ENCODE data around the gene GARNL3. TPM values are rescaled to one million over a fixed set of nuclear protein-coding genes. Genes with fewer than 3 reads are reported as not detected.

GARNL3 gene
- total RNA-seq, 5 donors from 2014 or later (not counting 1 experiment from before 2014, with no cell fraction given): 3.3 to 5.7 (median 3.6) TPM

DNA sequence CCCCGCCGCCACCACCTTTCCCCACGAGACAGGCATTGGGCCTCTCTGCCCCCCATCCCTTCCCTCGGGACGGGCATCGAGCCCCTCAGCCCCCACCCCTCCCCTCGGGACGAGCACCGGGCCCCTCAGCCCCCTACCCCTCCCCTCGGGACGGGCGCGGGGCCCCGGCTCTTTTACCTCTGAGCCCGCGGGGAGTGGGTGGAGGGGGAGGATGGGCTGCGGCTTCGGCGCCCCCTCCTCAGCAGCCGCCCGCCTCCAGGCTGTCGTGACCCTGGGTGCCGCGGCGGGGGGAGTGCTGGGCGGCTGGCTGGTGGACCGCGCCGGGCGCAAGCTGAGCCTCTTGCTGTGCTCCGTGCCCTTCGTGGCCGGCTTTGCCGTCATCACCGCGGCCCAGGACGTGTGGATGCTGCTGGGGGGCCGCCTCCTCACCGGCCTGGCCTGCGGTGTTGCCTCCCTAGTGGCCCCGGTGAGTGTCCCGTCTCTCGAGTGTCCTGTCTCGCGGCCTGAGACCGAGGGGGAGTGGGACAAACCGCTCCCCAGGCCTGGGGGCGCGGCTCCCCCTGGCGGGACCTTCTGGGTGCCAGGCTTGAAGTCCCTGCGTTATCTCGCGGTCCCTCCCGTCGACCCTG is 133.2 kb downstream of the GARNL3 start:
- Mint-ChIP-seq H3K4me1 (peaks cover 5 to 17% (median 17%) of the 10 kb centered on the region in 3 donors), H3K36me3 (no peaks in the 10 kb centered on the region), H3K27ac (no peak overlapping the region), H3K27me3 (peaks cover 59 to 78% of the 10 kb centered on the region in 2 donors), H3K9me3 (no peaks in the 10 kb centered on the region), H3K4me3 (peak overlapping the region; percentile 57 to 79 (median 76))
- CTCF ChIA-PET: interaction anchor here in 1 of 2 donors (1.0 kb wide), 1 partner anchor 183 kb away, joined by 3 read pairs; no protein-coding TSS in a partner anchor
- no peaks in the 10 kb centered on the region for H3K36me3 ChIP-seq (ENCODE audit: control insufficient read depth in 2 of 2, extremely low read depth in 1 of 2, insufficient read depth in 1 of 2, low read length in 1 of 2)
- H3K9me3 ChIP-seq: no peaks in the 10 kb centered on the region
- POLR2A ChIA-PET: interaction anchor here in 1 of 2 donors (0.7 to 1.3 kb wide), 2 partner anchors 53 to 171 kb away, joined by 4 to 6 read pairs; no protein-coding TSS in a partner anchor
- peak overlapping the region in 1 of 2 donors; percentile 43 for H3K4me3 ChIP-seq (ENCODE audit: control insufficient read depth in 1 of 2, extremely low read depth in 1 of 2, low read length in 1 of 2)
- peaks cover 11 to 79% of the 10 kb centered on the region in 2 experiments for H3K27me3 ChIP-seq (replicated peaks in 1 of 2; ENCODE audit: control insufficient read depth in 2 of 2, extremely low read depth in 1 of 2, insufficient read depth in 2 of 2, low read length in 1 of 2)
- WGBS (ENCODE audit: insufficient coverage): 4% methylated on average over 41 of the region's 55 CpGs
- no peak overlapping the region for H3K27ac ChIP-seq (ENCODE audit: low read length)
- peaks cover 2 to 26% of the 10 kb centered on the region in 2 experiments for H3K4me1 ChIP-seq (ENCODE audit: control insufficient read depth in 1 of 2, extremely low read depth in 1 of 2, insufficient read depth in 2 of 2, low read length in 2 of 2)
- DNase-seq (peak in 10 of 35 experiments; percentile 10 to 49 (median 32)), ATAC-seq (replicated peaks in 1 of 4) (no peak)

DNA sequence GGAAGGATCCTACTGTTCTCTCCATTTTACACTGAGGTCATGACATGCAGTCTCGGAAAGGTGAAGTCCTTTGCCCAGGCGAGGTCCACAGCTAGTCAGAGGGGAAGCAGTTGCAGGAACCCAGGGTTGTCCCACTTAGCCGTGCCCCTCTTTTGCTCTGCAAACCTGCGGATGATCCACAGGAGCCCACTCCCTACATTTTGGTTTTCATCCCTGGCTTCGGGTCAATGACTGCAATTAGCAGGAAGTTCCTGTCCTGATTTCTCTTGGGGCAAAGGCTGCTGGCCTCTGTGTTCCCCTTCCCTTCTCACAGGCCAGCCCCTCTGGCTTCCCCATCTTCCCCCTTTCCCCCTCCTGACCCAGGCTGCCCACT is 133.7 kb downstream of the GARNL3 start:
- Mint-ChIP-seq H3K36me3 (no peaks in the 10 kb centered on the region), H3K9me3 (no peaks in the 10 kb centered on the region), H3K27ac (no peak overlapping the region), H3K4me3 (peak overlapping the region; percentile 57 to 79 (median 76)), H3K27me3 (peaks cover 57 to 74% of the 10 kb centered on the region in 2 donors), H3K4me1 (peaks cover 5 to 17% (median 17%) of the 10 kb centered on the region in 3 donors)
- Histone ChIP-seq H3K27ac (ENCODE audit: low read length) (no peak overlapping the region), H3K9me3 (no peaks in the 10 kb centered on the region), H3K4me1 (ENCODE audit: control insufficient read depth in 1 of 2, extremely low read depth in 1 of 2, insufficient read depth in 2 of 2, low read length in 2 of 2) (peaks cover 2 to 26% of the 10 kb centered on the region in 2 experiments), H3K4me3 (ENCODE audit: control insufficient read depth in 1 of 2, extremely low read depth in 1 of 2, low read length in 1 of 2) (no peak overlapping the region), H3K36me3 (ENCODE audit: control insufficient read depth in 2 of 2, extremely low read depth in 1 of 2, insufficient read depth in 1 of 2, low read length in 1 of 2) (no peaks in the 10 kb centered on the region), H3K27me3 (replicated peaks in 1 of 2; ENCODE audit: control insufficient read depth in 2 of 2, extremely low read depth in 1 of 2, insufficient read depth in 2 of 2, low read length in 1 of 2) (peaks cover 11 to 77% of the 10 kb centered on the region in 2 experiments)
- DNase-seq (no peak), ATAC-seq (replicated peaks in 1 of 4) (no peak)
- ChIA-PET POLR2A (interaction anchor here in 1 of 2 donors (1.3 kb wide), 1 partner anchor 52 kb away, joined by 4 read pairs; no protein-coding TSS in a partner anchor), CTCF (no interaction called here)
- WGBS (ENCODE audit: insufficient coverage): 53% methylated on average over 5 of the region's 5 CpGs

DNA sequence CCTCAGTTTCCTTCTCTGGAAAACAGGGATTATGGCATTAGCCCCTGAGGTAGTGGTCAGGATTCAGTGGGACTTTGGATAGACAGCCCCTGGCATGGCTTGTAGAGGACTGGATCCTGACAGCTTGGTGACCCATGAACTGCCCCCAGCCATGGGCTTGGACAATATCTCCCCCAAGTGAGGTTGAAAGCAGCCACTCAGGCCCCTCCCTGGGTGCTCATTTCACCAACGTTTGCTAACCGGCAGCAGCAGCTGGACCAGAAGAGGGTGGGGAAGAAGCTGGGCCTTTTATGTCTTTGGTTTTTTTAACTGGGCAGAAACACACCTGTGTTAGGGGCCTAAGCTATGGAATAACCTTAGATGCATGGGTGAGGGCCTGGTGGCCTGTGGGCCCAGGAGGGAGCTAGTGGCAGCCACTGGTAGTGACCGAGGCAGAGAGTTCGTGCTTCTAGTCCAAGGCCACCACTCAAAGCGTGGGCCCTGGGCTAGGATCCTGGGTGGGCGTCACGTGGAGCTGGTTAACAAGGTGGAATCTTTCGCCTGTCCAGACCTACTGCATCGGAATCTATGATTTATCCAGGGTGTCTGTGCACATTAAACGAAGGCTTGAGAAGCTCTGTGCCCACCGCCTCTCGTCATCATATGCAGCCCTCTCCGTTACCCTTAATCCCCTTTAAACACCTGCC is 134.3 kb downstream of the GARNL3 start:
- POLR2A ChIA-PET: interaction anchor here in 1 of 2 donors (1.3 kb wide), 1 partner anchor 51 kb away, joined by 4 read pairs; no protein-coding TSS in a partner anchor
- H3K36me3 Mint-ChIP-seq: no peaks in the 10 kb centered on the region

DNA sequence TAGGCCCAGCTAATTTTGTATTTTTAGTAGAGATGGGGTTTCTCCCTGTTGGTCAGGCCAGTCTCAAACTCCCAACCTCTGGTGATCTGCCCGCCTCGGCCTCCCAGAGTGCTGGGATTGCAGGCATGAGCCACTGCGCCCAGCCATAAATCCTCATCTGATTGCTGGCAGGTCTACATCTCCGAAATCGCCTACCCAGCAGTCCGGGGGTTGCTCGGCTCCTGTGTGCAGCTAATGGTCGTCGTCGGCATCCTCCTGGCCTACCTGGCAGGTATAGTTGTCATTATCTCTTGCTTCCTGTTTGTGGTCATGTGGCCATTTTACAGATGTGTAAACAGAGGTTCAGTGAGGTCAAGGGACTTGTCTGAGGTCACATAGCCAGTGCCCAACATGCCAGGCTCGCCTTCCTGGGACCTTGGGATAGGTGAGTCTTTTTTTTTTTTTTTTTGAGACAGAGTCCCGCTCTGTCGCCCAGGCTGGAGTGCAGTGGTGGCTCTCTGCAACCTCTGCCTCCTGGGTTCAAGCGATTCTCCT is 135.2 kb downstream of the GARNL3 start:
- Mint-ChIP-seq H3K9me3 (no peaks in the 10 kb centered on the region), H3K4me1 (peaks cover 5 to 17% (median 17%) of the 10 kb centered on the region in 3 donors), H3K27ac (no peak overlapping the region), H3K27me3 (peaks cover 48 to 60% of the 10 kb centered on the region in 2 donors), H3K36me3 (no peaks in the 10 kb centered on the region), H3K4me3 (no peak overlapping the region)
- Histone ChIP-seq H3K36me3 (ENCODE audit: control insufficient read depth in 2 of 2, extremely low read depth in 1 of 2, insufficient read depth in 1 of 2, low read length in 1 of 2) (no peaks in the 10 kb centered on the region), H3K27me3 (replicated peaks in 1 of 2; ENCODE audit: control insufficient read depth in 2 of 2, extremely low read depth in 1 of 2, insufficient read depth in 2 of 2, low read length in 1 of 2) (peaks cover 11 to 90% of the 10 kb centered on the region in 2 experiments), H3K9me3 (no peaks in the 10 kb centered on the region), H3K4me3 (ENCODE audit: control insufficient read depth in 1 of 2, extremely low read depth in 1 of 2, low read length in 1 of 2) (no peak overlapping the region), H3K4me1 (ENCODE audit: control insufficient read depth in 1 of 2, extremely low read depth in 1 of 2, insufficient read depth in 2 of 2, low read length in 2 of 2) (peaks cover 2 to 26% of the 10 kb centered on the region in 2 experiments), H3K27ac (ENCODE audit: low read length) (no peak overlapping the region)
- WGBS (ENCODE audit: insufficient coverage): 88% methylated on average over 5 of the region's 14 CpGs
- ChIA-PET CTCF (interaction anchor here in 1 of 2 donors (0.6 kb wide), 1 partner anchor 115 kb away, joined by 5 read pairs; no protein-coding TSS in a partner anchor), POLR2A (no interaction called here)
- no peak for ATAC-seq (replicated peaks in 1 of 4)
- no peak for DNase-seq

More for the DNA sequence above, 134.3 kb downstream of the GARNL3 start:
- no peaks in the 10 kb centered on the region for H3K9me3 Mint-ChIP-seq
- peaks cover 5 to 17% (median 17%) of the 10 kb centered on the region in 3 donors for H3K4me1 Mint-ChIP-seq
- ATAC-seq (replicated peaks in 1 of 4): no peak
- no peak overlapping the region for H3K27ac Mint-ChIP-seq
- H3K36me3 ChIP-seq (ENCODE audit: control insufficient read depth in 2 of 2, extremely low read depth in 1 of 2, insufficient read depth in 1 of 2, low read length in 1 of 2): no peaks in the 10 kb centered on the region
- H3K27me3 ChIP-seq (replicated peaks in 1 of 2; ENCODE audit: control insufficient read depth in 2 of 2, extremely low read depth in 1 of 2, insufficient read depth in 2 of 2, low read length in 1 of 2): peaks cover 11 to 83% of the 10 kb centered on the region in 2 experiments
- CTCF ChIA-PET: no interaction called here
- no peaks in the 10 kb centered on the region for H3K9me3 ChIP-seq
- peak overlapping the region; percentile 57 to 79 (median 76) for H3K4me3 Mint-ChIP-seq
- H3K27ac ChIP-seq (ENCODE audit: low read length): no peak overlapping the region
- no peak overlapping the region for H3K4me3 ChIP-seq (ENCODE audit: control insufficient read depth in 1 of 2, extremely low read depth in 1 of 2, low read length in 1 of 2)
- no peak for DNase-seq
- H3K27me3 Mint-ChIP-seq: peaks cover 53 to 68% of the 10 kb centered on the region in 2 donors
- WGBS (ENCODE audit: insufficient coverage): 91% methylated on average over 10 of the region's 13 CpGs
- peaks cover 2 to 26% of the 10 kb centered on the region in 2 experiments for H3K4me1 ChIP-seq (ENCODE audit: control insufficient read depth in 1 of 2, extremely low read depth in 1 of 2, insufficient read depth in 2 of 2, low read length in 2 of 2)

DNA sequence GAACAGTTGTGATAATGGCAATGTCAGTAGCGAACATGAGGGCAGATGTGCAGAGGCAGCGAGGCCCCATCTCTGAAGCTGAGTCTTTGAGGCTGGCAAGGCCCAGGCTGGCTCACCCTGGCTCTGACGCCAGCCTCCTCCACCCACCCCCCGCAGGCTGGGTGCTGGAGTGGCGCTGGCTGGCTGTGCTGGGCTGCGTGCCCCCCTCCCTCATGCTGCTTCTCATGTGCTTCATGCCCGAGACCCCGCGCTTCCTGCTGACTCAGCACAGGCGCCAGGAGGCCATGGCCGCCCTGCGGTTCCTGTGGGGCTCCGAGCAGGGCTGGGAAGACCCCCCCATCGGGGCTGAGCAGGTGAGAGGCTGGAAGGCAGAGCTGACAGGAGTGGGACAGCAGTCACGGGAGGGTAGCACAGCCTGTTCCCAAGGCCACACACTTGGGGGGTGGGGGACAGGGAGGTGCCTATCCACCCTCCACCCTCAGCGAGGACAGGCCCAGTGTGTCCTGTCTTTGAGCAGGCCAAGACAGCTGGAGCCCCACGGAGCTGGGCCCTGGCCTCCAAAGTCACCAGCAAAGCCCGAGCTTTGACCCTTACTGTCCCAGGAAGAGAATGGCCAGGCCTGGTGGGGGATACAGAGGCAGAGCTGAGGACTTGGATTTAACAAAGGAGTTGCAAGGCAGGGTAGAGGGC is 138.0 kb downstream of the GARNL3 start:
- no peak for DNase-seq
- ChIA-PET CTCF (interaction anchor here in 1 of 2 donors (0.7 kb wide), 1 partner anchor 17 kb away, joined by 8 read pairs; no protein-coding TSS in a partner anchor), POLR2A (interaction anchor here in 1 of 2 donors (0.7 kb wide), 1 partner anchor 48 kb away, joined by 3 read pairs; no protein-coding TSS in a partner anchor)

More for the DNA sequence above, 138.0 kb downstream of the GARNL3 start:
- Mint-ChIP-seq H3K36me3 (no peaks in the 10 kb centered on the region), H3K4me1 (peaks cover 5 to 8% (median 7%) of the 10 kb centered on the region in 3 donors), H3K27me3 (peaks cover 47 to 62% of the 10 kb centered on the region in 2 donors), H3K9me3 (no peaks in the 10 kb centered on the region), H3K4me3 (no peak overlapping the region), H3K27ac (no peak overlapping the region)
- Histone ChIP-seq H3K4me1 (ENCODE audit: control insufficient read depth in 1 of 2, extremely low read depth in 1 of 2, insufficient read depth in 2 of 2, low read length in 2 of 2) (peaks cover 0 to 13% of the 10 kb centered on the region in 2 experiments), H3K4me3 (ENCODE audit: control insufficient read depth in 1 of 2, extremely low read depth in 1 of 2, low read length in 1 of 2) (no peak overlapping the region), H3K27ac (ENCODE audit: low read length) (no peak overlapping the region), H3K27me3 (replicated peaks in 1 of 2; ENCODE audit: control insufficient read depth in 2 of 2, extremely low read depth in 1 of 2, insufficient read depth in 2 of 2, low read length in 1 of 2) (peaks cover 0 to 95% of the 10 kb centered on the region in 2 experiments), H3K36me3 (ENCODE audit: control insufficient read depth in 2 of 2, extremely low read depth in 1 of 2, insufficient read depth in 1 of 2, low read length in 1 of 2) (no peaks in the 10 kb centered on the region), H3K9me3 (no peaks in the 10 kb centered on the region)
- WGBS (ENCODE audit: insufficient coverage): 74% methylated on average over 9 of the region's 18 CpGs
- no peak for ATAC-seq (replicated peaks in 1 of 4)
